SK-N-SH treated with all-trans-retinoic acid at 6 μM for 48 hours (cell line): ENCODE results near the gene PARD3B.

Source experiments
- ARNTL ChIP-seq: fragments of 450-650 bp; formaldehyde crosslinking; IDR thresholded peaks from 2 replicates; pipeline ENCODE4 v1.5.0; 2020; ENCODE audit warnings: low read depth, mild to moderate bottlenecking, moderate library complexity, borderline replicate concordance
- CREB5 ChIP-seq: fragments of 250-450 bp; sonication (Bioruptor Pico); IDR thresholded peaks from 2 replicates; pipeline ENCODE4 v1.5.1; 2020; ENCODE audit warnings: low read depth, mild to moderate bottlenecking, moderate library complexity
- PATZ1 ChIP-seq: fragments of 250-450 bp; sonication (Bioruptor Pico); IDR thresholded peaks from 2 replicates; pipeline ENCODE4 v1.8.0; 2020; ENCODE audit warnings: mild to moderate bottlenecking, moderate library complexity, borderline replicate concordance
- PPARA ChIP-seq: fragments of 250-450 bp; sonication (Bioruptor Pico); IDR thresholded peaks from 2 replicates; pipeline ENCODE4 v1.5.0; 2020; ENCODE audit warnings: mild to moderate bottlenecking, borderline replicate concordance
- SNAI2 ChIP-seq: fragments of 250-450 bp; sonication (Bioruptor Pico); IDR thresholded peaks from 2 replicates; pipeline ENCODE4 v1.5.0; 2020; ENCODE audit warnings: mild to moderate bottlenecking, moderate library complexity
- ZNF8 ChIP-seq: fragments of 450-650 bp; formaldehyde crosslinking; IDR thresholded peaks from 2 replicates; pipeline ENCODE4 v1.5.0; 2020; ENCODE audit warnings: mild to moderate bottlenecking, moderate library complexity
- TF ChIP-seq, protein P1 (sequence below): fragments of 250-450 bp; sonication (Bioruptor Pico); IDR thresholded peaks from 2 replicates; pipeline ENCODE4 v1.8.0; 2021; ENCODE audit warnings: low read depth, mild to moderate bottlenecking, moderate library complexity, borderline replicate concordance

- TF ChIP-seq SNAI2 (CRISPR knock-in tag) (no peak), PATZ1 (CRISPR knock-in tag) (no peak), CREB5 (CRISPR knock-in tag) (no peak), ZNF8 (no peak), PPARA (no peak), ARNTL (CRISPR knock-in tag) (no peak)
- TF ChIP-seq, protein P1, sequence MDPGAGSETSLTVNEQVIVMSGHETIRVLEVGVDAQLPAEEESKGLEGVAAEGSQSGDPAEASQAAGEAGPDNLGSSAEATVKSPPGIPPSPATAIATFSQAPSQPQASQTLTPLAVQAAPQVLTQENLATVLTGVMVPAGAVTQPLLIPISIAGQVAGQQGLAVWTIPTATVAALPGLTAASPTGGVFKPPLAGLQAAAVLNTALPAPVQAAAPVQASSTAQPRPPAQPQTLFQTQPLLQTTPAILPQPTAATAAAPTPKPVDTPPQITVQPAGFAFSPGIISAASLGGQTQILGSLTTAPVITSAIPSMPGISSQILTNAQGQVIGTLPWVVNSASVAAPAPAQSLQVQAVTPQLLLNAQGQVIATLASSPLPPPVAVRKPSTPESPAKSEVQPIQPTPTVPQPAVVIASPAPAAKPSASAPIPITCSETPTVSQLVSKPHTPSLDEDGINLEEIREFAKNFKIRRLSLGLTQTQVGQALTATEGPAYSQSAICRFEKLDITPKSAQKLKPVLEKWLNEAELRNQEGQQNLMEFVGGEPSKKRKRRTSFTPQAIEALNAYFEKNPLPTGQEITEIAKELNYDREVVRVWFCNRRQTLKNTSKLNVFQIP (CRISPR knock-in tag) = no peak
Measured at GRCh38 chr2:205660521-205661124, 1115.3 kb downstream of the PARD3B start.
